ENCODE data around the gene PABPN1L. TPM values are rescaled to one million over a fixed set of nuclear protein-coding genes. Genes with fewer than 3 reads are reported as not detected.
A peak's percentile ranks its signal among the peaks of the same experiment; 100 is the strongest.

PABPN1L gene
- total RNA-seq, 2 donors from 2014 or later: not detected

- no peak for DNase-seq
- intact Hi-C loops (cut with DNase I): no loop called here
- no peak for ATAC-seq
Observed at GRCh38 chr16:88822281-88823040, 44.0 kb downstream of the PABPN1L start.

DNA sequence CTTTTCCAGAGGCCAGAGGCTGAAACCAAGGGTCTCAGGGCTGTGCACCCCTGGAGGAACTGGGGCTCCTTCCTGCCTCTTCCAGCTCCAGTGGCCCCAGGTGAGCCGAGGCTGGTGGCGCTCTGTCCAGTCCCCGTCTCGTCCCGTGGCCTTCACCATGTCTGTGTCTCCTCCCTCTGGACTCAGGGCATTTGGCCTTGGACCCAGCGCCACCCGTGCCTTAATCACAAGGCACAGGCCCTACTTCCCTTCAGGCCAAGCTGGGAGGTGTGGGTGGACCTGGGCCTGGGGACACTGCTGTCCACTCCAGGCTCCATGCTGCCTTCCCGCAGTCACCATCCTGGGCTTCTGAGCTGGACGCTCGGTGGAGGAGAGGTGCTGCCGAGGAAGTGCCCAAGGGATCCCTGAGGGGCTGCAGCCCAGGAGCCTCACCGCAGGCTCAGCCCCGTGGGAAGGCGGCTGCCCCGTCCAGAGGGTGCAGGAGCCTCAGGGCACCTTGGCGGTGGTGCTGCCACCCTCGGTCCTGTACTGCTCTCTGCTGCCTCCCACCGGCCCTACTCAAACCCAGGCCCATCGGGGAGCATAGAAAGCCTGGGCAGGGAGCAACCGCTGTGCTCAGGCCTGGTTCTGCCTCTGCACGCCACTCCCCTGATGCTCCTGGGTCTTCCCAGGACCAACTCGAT, 45.2 kb downstream of the PABPN1L start:
- DNase-seq: no peak
- no peak for ATAC-seq
- intact Hi-C loops (cut with DNase I): no loop called here

- intact Hi-C loops (cut with DNase I): no loop called here
- DNase-seq: no peak
Observed at GRCh38 chr16:88820385-88821025, 46.0 kb downstream of the PABPN1L start.

DNA sequence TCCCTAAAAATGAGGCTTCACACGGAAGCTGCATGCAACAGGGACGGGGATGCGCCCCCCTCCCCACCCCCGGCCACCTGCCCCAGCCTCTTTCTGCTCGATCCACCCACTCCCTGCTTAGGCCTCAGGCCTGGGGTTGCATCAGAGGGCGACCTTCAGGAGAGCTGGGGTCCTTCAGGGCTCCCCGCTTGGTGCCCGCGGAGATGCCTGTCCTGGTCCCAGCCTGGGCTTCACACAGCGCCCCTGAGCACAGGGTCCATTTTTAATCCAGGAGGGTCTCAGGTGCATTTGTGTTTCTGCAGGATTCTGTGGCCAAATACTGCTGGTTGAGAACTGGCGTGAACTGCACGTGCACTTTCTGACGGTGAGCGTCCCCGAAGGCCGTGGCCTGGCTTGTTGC, 47.3 kb downstream of the PABPN1L start:
- DNase-seq (no peak), ATAC-seq (no peak)
- intact Hi-C loops (cut with DNase I): loop anchor here (10.0 kb wide), 2 partner anchors 346 to 396 kb away; partner anchors contain the start of gene ZNF778 (in 1 of the 2)

More at GRCh38 chr16:88820385-88821025, 46.0 kb downstream of the PABPN1L start:
- ATAC-seq: no peak

GRCh38 chr16:88818575-88818874, 47.9 kb downstream of the PABPN1L start:
- DNase-seq (no peak), ATAC-seq (no peak)
- intact Hi-C loops (cut with DNase I): loop anchor here (10.0 kb wide), 2 partner anchors 346 to 396 kb away; partner anchors contain the start of gene ZNF778 (in 1 of the 2)

GRCh38 chr16:88817785-88818574, 48.5 kb downstream of the PABPN1L start:
- DNase-seq (no peak), ATAC-seq (no peak)
- intact Hi-C loops (cut with DNase I): loop anchor here (2.0 to 10.0 kb wide), 3 partner anchors 347 to 397 kb away; partner anchors contain the start of gene ZNF778 (in 1 of the 2)

GRCh38 chr16:88816736-88817535, 49.5 kb downstream of the PABPN1L start:
- intact Hi-C loops (cut with DNase I): loop anchor here (2.0 to 10.0 kb wide), 3 partner anchors 348 to 398 kb away; partner anchors contain the start of gene ZNF778 (in 1 of the 2)
- no peak for ATAC-seq
- no peak for DNase-seq

- DNase-seq: peak; percentile 45
- no peak for ATAC-seq
- intact Hi-C loops (cut with DNase I): loop anchor here (2.0 to 10.0 kb wide), 3 partner anchors 349 to 399 kb away; partner anchors contain the start of gene ZNF778 (in 1 of the 2)
Observed at GRCh38 chr16:88815901-88816589, 50.4 kb downstream of the PABPN1L start.

GRCh38 chr16:88815227-88815626, 51.2 kb downstream of the PABPN1L start:
- no peak for DNase-seq
- intact Hi-C loops (cut with DNase I): loop anchor here (10.0 kb wide), 2 partner anchors 350 to 400 kb away; partner anchors contain the start of gene ZNF778 (in 1 of the 2)

DNA sequence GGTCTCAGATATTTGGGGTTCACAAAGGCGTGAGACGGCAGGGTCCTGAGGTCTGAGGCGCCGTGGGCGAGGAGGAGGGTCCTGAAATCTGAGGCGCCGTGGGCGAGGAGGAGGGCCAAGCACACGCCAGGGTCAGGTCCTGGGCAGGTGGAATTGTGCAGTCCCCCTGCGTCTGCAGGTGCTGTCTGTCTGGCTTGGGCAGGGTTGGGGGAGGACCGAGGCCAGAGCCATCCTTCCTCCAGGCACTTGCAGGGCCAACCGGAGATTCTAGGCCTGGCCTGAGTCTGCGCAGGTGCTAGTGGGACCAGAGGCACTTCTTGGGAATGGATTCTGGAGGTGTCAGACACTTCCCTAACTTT, 52.3 kb downstream of the PABPN1L start:
- intact Hi-C loops (cut with DNase I): loop anchor here (10.0 kb wide), 2 partner anchors 351 to 401 kb away; partner anchors contain the start of gene ZNF778 (in 1 of the 2)
- DNase-seq (no peak), ATAC-seq (no peak)

More at GRCh38 chr16:88815227-88815626, 51.2 kb downstream of the PABPN1L start:
- ATAC-seq: no peak

Other genes with a start within 250 kb of the PABPN1L start
- not detected for gene IL17C, start 228.1 kb downstream of the PABPN1L start, total RNA-seq
- 100 to 1,000 TPM in 1 of 2 donors, 10 to 100 TPM in 1; 58.9 to 131 TPM for gene CYBA, start 215.6 kb downstream of the PABPN1L start, total RNA-seq
- gene MVD, start 203.6 kb downstream of the PABPN1L start, total RNA-seq: 10 to 100 TPM; 31.3 to 32.9 TPM
- 1 to 10 TPM in 1 of 2 donors, under 1 TPM in 1; 0.55 to 2.7 TPM for gene SNAI3, start 180.2 kb downstream of the PABPN1L start, total RNA-seq
- 10 to 100 TPM; 18.3 to 20.1 TPM for gene RNF166, start 160.3 kb downstream of the PABPN1L start, total RNA-seq
- 10 to 100 TPM; 12.8 to 18.4 TPM for gene CTU2, start 160.2 kb downstream of the PABPN1L start, total RNA-seq
- gene PIEZO1, start 81.4 kb downstream of the PABPN1L start, total RNA-seq: 10 to 100 TPM; 50.6 to 63.6 TPM
- 1 to 10 TPM; 1.0 to 2.3 TPM for gene CDT1, start 62.9 kb downstream of the PABPN1L start, total RNA-seq
- gene APRT, start 54.7 kb downstream of the PABPN1L start, total RNA-seq: 10 to 100 TPM; 63.8 to 64.2 TPM
- gene GALNS, start 9.7 kb downstream of the PABPN1L start, total RNA-seq: 10 to 100 TPM; 17.1 to 19.0 TPM
- gene TRAPPC2L, start 9.5 kb downstream of the PABPN1L start, total RNA-seq: 10 to 100 TPM; 46.0 to 54.3 TPM
- gene CBFA2T3, start 110.5 kb upstream of the PABPN1L start, total RNA-seq: 1 to 10 TPM; 6.5 to 6.6 TPM
- gene ACSF3, start 227.2 kb upstream of the PABPN1L start, total RNA-seq: 10 to 100 TPM; 14.9 to 16.2 TPM

Data from left cardiac atrium (tissue), 4 donors.